DMS153 treated with DMSO at 0.1 percent for 48 hours (cell line): Measurements from ENCODE around the gene TBXAS1.

ENCODE experiments used
- DNase-seq: peaks from one replicate; lab custom pipeline; 2025; ENCODE audit not compliant: unreplicated experiment; lab: John Stamatoyannopoulos, UW

The TBXAS1 gene

DNA sequence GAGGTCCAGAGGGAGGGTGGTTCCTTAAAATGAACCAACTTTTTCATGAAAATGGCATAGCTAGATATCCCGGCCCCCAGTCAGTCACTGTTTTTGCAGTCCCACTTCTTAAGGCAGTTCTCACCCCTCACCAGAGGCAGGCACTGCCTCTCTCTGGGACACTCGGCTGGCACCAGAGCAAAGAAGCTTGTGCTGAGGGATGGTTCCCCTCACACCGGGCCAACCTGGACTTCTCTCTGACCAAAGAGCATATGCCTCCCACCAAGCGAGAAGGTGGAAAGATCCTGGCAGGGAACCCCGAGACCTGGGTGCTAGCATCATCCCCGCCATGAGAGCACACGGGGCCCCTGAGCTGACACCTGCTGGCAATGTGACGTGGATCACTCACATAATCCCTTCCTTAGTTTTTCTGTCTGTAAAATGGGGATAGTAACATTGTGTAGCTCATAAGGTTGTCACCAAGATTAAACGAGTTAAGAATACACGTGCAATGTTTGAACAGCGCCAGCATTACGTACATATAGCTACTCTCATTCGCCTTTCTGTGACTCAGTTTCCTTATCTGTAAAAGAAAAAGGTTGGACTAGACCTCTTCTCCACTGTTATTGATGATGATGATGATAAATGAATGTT is 145.2 kb downstream of the TBXAS1 start:
- DNase-seq: no peak

DNA sequence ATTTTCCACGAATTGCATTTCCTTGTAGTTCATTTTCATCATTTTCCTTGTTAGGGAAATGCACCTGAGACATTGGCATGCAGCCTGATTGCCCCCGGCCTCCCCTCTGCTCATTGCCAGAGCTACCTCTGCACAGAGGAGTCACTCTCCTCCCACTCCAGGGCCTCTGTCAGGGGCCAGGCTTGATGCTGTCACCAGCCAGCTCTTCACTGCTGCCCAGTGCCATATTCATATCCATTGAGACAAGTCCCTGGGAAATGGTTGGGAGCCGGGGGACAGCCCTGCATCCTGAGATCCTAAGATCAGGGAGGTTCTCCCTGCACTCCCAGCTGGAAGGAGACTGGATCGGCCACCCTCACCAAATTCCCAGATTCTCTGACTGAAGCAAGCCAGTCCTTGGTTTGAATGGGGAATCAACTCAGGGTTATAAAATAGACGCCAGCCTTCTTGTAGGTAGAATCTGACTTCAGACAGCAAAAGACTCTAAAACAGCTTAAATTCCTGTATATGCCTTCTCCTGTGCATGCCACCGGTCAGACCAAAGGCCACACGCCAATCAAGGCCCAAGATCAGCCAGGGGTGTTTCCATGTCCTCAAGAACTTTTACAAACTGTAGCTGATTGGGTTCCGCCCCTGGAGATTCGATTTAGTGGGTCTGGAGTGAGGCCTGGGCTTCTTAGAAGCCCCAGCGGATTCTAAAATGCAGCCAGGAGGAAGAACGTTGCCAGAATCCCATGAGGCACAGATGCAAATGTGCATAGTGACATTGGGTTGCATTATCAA is 147.2 kb downstream of the TBXAS1 start:
- DNase-seq: no peak

DNA sequence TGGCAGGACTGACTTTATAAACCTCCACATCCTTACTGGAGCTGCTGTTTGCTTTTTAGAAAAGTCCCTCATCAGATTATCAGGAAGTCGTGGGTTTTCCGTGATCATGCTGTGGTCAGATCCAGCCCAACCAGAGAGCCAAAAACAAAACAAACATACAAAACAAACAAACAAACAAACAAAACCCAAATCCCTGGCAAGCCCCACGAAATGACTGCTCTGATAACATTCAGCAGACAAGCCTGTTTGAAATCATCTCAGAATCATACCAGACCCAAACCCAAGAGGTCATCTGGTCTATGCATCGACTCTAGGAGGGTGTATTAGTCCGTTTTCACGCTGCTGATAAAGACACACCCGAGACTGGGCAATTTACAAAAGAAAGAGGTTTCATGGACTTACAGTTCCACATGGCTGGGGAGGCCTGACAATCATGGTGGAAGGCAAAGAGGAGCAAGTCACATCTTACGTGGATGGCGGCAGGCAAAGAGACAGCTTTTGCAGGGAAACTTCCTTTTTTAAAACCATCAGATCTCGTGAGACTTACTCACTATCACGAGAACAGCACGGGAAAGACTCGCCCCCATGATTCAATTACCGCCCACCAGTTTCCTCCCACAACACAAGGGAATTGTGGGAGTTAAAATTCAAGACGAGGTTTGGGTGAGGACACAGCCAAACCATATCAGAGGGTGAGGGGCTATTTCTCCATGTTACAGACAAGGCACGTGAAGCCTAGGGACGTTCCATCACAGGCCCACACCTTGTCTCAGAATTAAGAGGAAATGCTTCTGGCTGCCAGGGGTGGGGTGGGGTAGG is 148.0 kb downstream of the TBXAS1 start:
- no peak for DNase-seq

DNA sequence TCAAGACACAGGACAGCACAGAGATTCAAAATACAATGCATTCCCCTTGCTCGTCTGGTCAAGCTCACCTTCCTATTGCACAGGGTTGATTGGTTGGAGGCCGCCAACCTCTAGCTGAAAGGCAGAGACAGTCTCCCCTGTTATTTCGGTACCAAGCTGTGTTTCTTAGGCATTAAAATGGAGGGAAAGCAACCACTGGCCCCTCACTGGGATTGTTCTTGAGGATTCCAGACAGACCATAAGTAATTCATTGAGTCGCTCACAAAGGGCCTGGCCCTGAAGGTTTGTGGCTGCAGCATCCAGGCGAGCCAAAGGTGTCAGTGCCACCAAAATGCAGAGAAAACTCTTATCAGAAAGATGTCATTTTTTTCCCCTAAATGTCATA is 152.4 kb downstream of the TBXAS1 start:
- no peak for DNase-seq

DNA sequence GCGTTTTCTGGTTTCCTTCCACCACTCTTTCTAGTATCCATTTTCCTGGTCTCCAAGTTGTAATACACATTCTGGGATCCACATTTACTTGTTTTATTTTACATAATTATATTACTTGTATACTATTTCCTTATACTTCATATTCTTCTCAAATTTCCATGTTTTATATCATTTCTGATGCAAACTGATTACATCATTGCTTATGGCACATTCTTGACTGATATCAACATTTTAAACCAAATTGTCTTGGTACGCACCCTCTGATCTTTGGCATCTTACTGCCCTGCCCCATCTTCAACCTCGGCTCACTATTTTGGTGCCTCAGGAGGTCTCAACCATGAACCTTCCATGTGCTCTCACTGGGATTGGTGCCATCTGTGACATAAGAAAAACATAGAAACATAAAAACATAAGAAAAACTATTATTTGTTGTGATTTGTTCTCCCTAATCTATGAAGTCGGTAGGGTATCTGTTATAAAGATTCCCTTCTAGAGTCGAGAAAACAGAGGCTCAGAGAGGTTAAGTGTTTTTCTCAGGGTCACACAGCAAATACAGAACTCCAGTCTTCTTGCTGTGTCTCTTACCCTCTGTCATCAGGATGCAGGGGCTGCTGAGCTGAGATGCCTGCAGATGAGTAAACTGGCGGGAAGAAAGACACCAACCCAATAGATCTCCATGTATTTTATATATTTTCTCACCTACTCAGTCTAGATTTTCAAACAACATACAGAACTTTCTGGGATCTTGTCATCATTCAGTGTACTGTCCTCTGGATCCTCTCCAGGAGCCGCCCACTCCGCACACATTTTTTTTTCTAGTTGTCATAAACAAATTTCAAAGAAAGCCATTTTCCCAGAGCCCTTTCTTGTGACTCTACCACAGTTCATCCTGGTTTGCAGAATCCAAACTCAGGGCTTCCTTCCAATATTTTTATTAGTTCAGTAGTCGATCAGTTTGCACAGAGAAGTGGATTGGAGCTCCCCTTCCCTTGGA is 154.2 kb downstream of the TBXAS1 start:
- DNase-seq: no peak

DNA sequence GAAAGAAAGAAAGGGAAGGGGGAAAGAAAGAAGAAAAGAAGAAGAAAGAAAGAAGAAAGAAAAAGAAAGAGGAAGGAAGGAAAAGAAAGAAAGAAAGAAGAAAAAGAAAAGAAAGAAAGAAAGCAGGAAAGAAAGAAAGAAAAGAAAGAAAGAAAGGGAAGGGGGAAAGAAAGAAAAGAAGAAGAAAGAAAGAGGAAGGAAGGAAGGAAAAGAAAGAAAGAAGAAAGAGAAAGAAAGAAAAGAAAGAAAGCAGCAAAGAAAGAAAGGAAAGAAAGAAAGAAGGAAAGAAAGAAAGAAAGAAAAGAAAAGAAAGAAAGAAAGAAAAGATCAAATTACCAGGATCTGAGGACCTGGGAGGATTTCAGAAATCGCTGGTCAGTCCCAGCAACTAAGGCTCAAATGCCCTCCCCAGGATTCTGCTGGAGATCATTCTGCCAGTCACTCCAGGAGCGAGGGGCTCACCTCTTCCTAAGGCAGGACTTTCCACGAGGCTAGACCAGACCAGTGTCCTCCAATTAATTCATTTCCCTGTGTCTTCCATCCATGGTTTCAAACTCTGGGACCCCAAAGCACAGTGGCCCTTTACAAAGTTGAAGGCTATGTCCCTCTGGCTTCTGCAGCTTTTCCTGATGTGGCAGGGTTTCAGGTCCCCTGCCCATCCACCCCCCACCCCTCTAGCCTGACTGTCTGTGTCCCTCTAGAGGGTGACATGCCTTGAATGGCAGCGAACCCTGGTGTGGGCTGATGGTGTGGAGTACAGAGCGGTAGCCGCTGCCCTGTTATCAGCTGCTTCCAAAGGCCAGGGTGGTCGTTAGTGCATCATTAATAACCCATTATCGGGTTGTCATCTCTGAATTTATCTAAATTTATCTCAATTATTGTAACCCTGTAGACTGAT is 155.8 kb downstream of the TBXAS1 start:
- DNase-seq: no peak

DNA sequence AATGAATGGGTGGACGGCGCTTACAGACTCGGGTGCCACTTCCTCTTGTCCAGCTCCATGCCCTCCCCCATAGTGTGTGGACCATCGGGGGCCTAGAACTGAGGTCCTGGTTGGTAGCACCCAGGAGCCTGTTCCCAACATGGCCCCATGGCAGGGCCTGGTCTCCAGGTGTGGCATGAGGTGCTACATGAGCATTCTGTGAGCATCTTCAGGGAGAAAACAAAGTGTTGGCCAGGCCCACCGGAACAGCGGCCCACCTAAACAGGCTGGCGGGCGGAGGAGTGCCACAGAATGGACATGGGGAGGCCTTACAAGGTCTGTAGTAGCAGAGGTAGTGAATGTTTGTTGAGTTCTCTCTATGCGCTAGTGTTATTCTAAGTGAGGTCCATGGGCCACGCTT is 156.7 kb downstream of the TBXAS1 start:
- DNase-seq: no peak

DNA sequence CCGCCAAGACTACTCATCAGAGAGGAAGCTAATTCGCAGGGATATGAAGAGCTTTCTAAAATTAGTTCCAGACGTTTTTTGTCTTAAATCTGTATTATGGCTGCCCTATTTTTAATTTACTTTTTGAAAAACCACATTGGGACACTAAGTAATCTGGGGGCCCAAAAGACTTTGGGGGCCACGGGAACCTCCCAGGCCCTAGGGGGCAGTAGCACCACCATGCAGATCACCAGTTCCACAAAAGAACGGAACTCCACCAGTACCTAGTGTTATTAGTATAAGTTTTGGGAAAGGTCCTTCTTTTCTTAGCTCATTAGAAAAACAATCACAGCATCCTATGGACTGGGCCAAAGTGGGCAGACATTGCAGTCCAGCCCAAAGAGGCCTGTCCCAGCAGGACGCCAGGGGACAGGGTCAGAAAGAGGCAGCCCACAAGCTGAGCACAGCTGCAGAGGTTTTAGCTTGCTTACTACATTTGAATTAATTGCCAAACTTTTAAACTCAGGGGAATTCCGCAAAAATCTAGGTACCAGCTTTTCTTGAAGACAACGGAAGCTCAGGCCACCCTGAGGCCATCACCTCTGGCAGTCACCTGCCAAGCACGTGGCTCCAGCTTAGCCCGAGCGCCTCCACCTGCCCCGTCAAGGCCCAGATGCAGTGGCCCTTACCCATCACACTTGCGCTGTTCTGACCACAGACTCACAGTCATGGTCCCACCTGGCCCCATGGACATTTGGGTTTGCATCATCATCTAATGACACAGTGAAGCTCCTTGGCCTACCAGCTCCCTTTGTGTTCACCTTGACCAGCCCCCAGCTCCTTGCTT is 158.8 kb downstream of the TBXAS1 start:
- DNase-seq: no peak

DNA sequence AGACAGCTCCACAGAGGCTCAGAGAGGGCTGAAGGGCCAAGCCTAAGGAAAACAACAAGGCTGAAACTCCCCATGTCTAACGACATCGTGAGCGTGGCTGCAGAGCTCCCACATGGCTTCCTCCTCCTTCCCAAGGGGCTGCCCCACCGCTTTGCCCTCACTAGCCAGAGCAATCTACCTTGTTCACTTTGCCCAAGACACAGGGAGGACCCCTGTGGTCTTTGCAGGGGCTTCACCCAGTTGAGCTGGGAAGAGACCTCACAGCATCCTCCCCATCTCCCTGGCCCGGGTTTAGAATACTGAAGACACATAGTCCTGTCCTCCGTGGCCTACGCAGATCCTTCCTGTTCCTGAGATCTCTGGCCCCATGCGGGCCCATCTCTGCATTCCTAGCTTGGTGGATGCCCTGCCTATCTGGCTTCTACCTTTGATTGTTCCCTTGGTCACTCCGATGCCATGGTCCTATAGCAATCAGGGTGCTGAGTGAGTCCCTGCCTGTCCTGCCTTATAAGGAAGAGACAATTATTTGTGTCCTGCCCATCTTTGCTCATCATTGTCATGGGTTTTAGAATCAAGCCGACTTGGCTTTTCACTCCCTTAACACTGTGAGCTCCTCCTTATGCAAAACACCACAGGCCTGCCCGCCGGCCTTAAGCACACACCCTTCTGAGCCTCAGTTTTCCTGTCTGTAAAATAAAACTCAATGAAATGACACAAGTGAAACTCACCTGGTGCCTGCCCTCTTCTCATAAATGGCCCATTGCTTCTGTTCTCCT is 160.5 kb downstream of the TBXAS1 start:
- DNase-seq: no peak

DNA sequence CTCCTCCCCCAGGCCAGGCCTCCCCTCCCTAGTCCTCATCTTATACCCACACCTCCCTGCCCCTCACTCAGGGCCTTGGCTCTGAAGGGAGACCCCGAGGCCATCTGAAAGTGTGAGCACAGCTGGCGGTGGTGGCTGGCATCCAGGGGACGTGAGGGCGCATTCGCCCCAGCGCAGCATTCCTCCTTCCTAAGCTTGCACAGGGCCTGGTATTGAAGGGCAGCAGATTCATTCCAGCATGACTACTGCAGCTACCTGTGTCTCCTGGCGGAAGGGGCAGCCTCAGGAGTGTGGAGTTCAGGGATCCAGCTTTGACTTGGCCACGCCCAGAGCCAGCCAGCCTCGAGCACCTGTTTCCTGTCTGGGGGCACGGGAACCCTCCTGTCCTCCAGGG is 161.1 kb downstream of the TBXAS1 start:
- DNase-seq: no peak

DNA sequence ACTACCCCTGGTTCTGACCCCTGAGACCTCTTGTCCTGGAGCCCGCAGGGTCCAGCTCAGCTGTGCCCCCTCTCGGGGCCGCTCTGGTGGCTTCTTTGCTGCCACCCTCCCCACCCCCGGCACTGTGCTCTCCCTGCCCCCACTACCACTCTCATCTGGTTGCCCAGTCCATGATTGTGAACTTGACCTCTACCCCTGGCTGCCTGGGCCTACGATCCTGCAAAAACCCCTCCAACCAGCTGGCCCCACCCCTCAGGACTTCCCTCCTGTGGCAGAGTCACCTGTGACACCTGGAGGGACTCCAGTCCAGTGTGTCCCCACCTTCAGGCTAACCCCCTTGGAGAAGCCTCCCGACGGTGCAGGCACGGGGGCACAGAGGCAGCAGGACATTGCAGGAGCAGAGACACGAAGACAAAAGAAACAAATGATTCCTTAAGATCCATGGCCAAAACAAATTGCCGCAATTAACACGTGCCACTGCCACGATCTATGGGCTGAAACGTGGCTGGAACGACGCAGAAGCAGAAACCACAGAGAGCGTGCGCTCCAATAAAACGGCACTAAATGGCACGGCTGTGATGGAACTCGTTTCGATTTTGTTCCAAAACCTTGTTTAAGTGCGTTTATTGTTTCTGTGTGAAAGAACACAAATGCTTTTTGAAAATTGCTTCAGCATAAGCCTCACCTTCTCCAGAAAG is 161.7 kb downstream of the TBXAS1 start:
- DNase-seq: no peak

DNA sequence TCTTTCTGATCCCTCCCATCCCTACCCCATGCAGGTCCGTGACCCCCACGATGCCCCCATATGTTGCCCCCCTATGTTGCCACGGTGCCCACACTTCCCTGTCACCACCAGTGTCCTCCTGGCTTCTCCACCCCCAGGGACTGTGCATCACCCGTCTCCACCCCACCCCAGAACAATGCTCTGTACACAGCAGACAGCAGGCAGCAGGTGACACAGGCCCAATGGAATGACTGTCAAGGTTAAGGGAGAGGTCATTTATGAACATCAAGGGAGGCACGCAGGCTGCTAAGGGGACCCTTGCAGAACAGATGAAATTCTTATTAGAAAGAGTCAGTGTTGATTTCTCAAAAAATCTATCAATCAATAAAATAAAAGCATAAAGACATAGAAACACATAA is 162.2 kb downstream of the TBXAS1 start:
- DNase-seq: no peak

DNA sequence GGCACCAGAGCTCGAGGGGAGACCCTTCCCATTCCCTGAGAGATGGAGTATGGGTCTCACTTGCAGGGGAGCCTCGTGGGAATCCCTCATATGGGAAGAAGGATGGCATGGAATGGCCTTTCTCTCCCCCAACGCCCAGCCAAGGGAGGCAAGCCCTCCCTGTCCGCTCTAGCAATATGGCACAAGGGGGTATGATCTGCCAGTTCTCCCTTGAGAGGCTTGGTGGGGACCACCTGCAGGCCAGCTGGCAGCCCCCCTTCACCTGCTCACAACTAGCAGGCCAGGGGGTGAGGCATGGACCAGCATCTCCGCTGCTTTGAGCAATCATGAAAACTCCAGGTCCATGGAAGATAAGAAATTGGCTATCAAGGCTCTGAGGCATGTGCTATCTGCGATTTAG is 162.8 kb downstream of the TBXAS1 start:
- DNase-seq: no peak

DNA sequence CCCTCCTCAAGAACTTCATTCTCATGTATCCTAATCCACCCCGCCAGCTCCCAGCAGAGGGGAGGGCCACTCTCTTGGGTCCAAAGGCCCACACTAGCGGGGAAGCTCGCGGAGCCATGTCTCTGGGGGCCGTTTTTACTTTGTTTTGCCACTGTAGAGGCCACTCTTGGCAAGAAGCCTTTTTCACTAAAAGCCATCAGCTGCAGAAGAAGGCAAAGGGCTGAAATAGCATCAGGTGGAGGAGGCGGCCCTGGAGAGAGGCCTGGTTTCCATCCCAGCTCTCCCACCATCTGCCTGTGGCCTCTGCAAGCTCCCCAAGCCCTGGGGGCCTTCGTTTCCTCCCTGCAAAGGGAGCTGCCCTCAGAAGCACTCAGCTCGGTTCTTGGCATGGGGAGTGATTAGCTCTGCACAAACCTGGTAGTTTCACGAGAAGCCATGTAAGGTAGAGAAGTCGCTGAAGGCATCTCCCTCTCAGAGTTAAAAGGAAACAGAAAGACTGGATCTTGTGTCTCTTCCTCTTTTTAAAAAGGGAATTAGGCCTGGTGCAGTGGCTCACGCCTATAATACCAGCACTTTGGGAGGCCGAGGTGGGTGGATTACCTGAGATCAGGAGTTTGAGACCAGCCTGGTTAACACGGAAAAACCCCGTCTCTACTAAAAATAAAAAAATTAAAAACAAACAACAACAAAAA is 163.4 kb downstream of the TBXAS1 start:
- no peak for DNase-seq

DNA sequence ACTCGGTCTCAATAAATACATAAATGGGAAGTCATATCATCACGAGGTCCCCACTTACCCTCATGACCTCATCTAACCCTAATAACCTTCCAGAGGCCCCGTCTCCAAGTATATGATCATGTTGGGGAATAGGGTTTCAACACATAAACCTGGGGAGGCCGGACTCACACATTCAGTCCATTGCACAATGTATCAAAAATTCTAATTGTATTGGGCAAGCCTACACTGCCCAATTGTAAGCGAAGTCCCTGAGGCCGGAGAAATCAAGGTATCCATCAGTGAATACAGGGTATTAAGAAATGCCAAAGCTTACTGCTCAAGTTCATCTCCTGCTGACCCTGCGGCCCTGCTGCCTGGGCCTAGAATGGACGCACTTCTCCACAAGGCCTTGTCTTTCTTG is 164.1 kb downstream of the TBXAS1 start:
- DNase-seq: no peak

DNA sequence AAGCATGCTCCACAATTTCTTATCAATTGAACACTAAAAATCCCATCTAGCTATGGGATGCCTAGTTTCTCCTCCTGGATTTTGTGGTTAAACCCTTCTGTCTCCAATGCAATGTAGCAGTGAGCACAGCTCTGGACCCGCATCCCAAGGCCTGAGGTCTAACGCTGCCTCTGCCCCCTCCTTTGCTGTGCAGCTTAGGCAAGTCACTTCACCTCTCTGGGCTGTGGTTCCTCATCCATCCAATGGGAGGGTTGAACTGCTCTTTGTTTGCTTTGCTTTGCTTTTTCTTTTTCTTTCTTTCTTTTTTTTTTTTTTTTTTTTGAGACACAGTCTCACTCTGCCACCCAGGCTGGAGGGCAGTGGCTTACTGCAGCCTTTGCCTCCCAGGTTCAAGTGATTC is 164.5 kb downstream of the TBXAS1 start:
- no peak for DNase-seq

DNA sequence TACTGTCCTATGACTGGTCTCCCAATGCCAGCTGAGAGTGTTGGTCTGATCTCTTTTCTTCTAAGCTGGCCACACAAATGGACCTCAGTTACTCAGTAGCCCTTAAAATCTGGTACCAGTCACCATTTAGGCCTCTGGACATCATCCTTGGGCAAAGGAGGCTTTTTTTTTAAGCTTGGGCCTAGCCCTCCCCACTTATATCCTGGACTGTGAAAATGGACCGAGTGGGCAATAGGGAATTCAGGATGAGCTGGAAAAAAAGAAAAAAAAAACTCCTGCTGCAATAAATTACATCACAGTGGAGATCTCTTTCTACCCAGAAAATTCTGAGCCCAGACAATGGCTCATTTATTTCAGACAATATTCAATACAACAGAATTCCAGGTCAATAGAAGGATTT is 165.3 kb downstream of the TBXAS1 start:
- no peak for DNase-seq
